Measurements from ENCODE around the gene MAST3.
A peak's percentile ranks its signal among the peaks of the same experiment; 100 is the strongest.

MAST3 gene

DNA sequence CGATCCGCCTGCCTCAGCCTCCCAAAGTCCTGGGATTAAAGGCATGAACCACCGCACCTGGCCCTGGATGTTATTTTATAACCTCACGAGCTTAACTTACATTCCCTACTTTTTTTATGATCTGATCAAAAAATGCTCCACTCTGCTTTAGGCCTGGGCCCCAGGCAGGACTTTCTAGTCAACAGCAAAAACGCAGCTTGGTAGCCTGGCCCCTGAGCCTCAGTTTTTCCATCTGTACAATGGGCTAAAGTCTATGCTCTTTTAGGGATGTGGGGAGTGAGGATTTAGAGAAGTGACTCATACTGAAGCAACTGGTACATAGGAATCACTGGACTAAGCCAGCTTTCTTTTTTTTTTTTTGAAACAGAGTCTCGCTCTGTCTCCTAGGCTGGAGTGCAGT, 43.5 kb downstream of the MAST3 start:
- peaks cover 75% of the 10 kb centered on the region for H3K36me3 Mint-ChIP-seq (ENCODE audit: insufficient read depth)
- DNase-seq (no peak), ATAC-seq (replicated peaks) (no peak)
- H3K27ac Mint-ChIP-seq = no peak overlapping the region
- H3K27me3 Mint-ChIP-seq = no peaks in the 10 kb centered on the region
- H3K4me3 Mint-ChIP-seq = no peak overlapping the region
- H3K9me3 Mint-ChIP-seq = no peaks in the 10 kb centered on the region
- no peaks in the 10 kb centered on the region for H3K4me1 Mint-ChIP-seq (ENCODE audit: low read depth in 2 of 2)

DNA sequence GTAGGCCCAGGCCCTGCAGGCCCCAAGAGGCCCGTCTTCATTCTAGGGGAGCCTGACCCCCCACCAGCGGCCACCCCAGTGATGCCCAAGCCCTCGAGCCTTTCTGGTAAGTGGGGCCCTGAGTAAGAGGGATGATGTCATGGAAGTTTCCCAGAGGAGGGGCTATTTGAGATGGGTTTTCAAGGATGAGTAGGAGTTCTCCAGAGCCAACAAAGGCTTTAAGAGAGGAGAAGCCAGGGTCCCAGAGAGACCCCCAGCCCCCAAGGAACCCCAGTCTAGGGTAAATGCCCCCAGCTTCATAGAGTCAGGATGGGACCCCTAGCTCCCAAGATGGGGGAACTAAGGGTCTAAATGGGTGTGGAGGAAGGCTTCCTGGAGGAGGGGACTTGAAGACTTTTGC, 46.3 kb downstream of the MAST3 start:
- ATAC-seq (replicated peaks) (no peak), DNase-seq (no peak)
- no peaks in the 10 kb centered on the region for H3K27me3 Mint-ChIP-seq
- peaks cover 85% of the 10 kb centered on the region for H3K36me3 Mint-ChIP-seq (ENCODE audit: insufficient read depth)
- H3K27ac Mint-ChIP-seq = peak overlapping the region in 1 of 2 donors; percentile 79
- no peaks in the 10 kb centered on the region for H3K9me3 Mint-ChIP-seq
- peaks cover 12 to 14% of the 10 kb centered on the region in 2 donors for H3K4me1 Mint-ChIP-seq (ENCODE audit: low read depth in 2 of 2)
- no peak overlapping the region for H3K4me3 Mint-ChIP-seq

DNA sequence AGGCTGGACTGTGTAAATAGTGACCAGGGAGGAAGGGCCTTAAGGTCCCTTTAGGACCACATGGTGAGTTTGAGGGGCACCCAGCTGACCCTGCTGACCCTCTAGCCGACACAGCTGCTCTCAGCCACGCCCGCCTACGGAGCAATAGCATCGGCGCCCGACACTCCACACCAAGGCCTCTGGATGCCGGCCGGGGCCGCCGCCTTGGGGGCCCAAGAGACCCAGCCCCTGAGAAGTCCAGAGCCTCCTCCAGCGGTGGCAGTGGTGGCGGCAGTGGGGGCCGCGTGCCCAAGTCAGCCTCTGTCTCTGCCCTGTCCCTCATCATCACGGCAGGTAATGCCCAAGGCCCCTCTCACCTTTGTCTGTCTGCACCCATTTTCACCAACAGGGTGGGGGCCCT, 46.8 kb downstream of the MAST3 start:
- Mint-ChIP-seq H3K4me3 (no peak overlapping the region), H3K27me3 (no peaks in the 10 kb centered on the region), H3K27ac (peak overlapping the region in 1 of 2 donors; percentile 79)

GRCh38 chr19:18144906-18145305, 47.3 kb downstream of the MAST3 start:
- H3K9me3 Mint-ChIP-seq = no peaks in the 10 kb centered on the region
- peaks cover 81% of the 10 kb centered on the region for H3K36me3 Mint-ChIP-seq (ENCODE audit: insufficient read depth)
- no peaks in the 10 kb centered on the region for H3K27me3 Mint-ChIP-seq
- DNase-seq (no peak), ATAC-seq (replicated peaks) (no peak)
- no peak overlapping the region for H3K4me3 Mint-ChIP-seq
- H3K27ac Mint-ChIP-seq = peak overlapping the region in 1 of 2 donors; percentile 79
- peaks cover 15 to 19% of the 10 kb centered on the region in 2 donors for H3K4me1 Mint-ChIP-seq (ENCODE audit: low read depth in 2 of 2)

More for the DNA sequence above, 46.8 kb downstream of the MAST3 start:
- no peak for DNase-seq
- ATAC-seq (replicated peaks) = no peak
- no peaks in the 10 kb centered on the region for H3K9me3 Mint-ChIP-seq
- H3K36me3 Mint-ChIP-seq (ENCODE audit: insufficient read depth) = peaks cover 82% of the 10 kb centered on the region
- peaks cover 12 to 15% of the 10 kb centered on the region in 2 donors for H3K4me1 Mint-ChIP-seq (ENCODE audit: low read depth in 2 of 2)

GRCh38 chr19:18145391-18145999, 47.9 kb downstream of the MAST3 start:
- peaks cover 15 to 21% of the 10 kb centered on the region in 2 donors for H3K4me1 Mint-ChIP-seq (ENCODE audit: low read depth in 2 of 2)
- H3K36me3 Mint-ChIP-seq (ENCODE audit: insufficient read depth) = peaks cover 78% of the 10 kb centered on the region

DNA sequence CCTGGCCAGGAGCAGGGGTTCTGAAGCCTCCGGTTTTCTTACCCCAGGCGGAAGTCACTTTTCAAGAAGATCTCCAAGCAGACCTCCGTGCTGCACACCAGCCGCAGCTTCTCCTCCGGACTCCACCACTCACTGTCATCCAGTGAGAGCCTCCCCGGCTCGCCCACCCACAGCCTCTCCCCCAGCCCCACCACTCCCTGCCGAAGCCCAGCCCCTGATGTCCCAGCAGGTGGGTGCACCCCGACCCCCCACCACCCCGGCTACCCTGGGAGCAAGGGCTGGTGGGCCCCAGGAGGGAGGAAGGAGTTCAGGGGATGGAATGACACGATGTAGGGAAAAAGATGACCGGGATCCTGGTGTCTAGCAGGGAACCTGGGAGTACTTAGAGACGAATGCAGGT, 49.8 kb downstream of the MAST3 start:
- H3K27me3 Mint-ChIP-seq = no peaks in the 10 kb centered on the region
- H3K27ac Mint-ChIP-seq = peak overlapping the region in 1 of 2 donors; percentile 91
- H3K9me3 Mint-ChIP-seq = no peaks in the 10 kb centered on the region
- H3K4me3 Mint-ChIP-seq = no peak overlapping the region
- DNase-seq (no peak), ATAC-seq (replicated peaks) (no peak)
- H3K4me1 Mint-ChIP-seq (ENCODE audit: low read depth in 2 of 2) = peaks cover 25 to 35% of the 10 kb centered on the region in 2 donors
- peaks cover 65% of the 10 kb centered on the region for H3K36me3 Mint-ChIP-seq (ENCODE audit: insufficient read depth)

More at GRCh38 chr19:18145391-18145999, 47.9 kb downstream of the MAST3 start:
- no peak overlapping the region for H3K4me3 Mint-ChIP-seq
- H3K9me3 Mint-ChIP-seq = no peaks in the 10 kb centered on the region
- ATAC-seq (replicated peaks) (no peak), DNase-seq (no peak)
- H3K27ac Mint-ChIP-seq = peak overlapping the region; percentile 41 to 55
- no peaks in the 10 kb centered on the region for H3K27me3 Mint-ChIP-seq

DNA sequence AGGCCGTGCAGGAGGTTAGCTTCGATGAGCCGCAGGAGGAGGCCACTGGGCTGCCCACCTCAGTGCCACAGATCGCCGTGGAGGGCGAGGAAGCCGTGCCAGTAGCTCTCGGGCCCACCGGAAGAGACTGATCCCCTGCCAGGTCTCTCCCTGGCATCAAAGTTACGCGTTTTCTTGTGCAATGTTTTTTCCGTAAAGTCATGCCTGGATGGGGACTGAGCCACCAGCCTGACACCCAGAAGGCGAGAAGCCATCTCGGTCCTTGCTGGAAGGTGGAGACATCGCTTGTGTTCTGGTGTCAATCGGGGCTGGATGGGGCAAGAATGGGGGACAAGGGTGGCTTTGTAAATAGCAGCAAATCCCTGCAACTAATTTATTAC, 52.0 kb downstream of the MAST3 start:
- peak overlapping the region in 1 of 2 donors; percentile 35 for H3K4me3 Mint-ChIP-seq
- no peaks in the 10 kb centered on the region for H3K27me3 Mint-ChIP-seq
- H3K4me1 Mint-ChIP-seq (ENCODE audit: low read depth in 2 of 2) = peaks cover 37 to 47% of the 10 kb centered on the region in 2 donors
- peaks cover 58% of the 10 kb centered on the region for H3K36me3 Mint-ChIP-seq (ENCODE audit: insufficient read depth)
- DNase-seq (no peak), ATAC-seq (replicated peaks) (no peak)
- H3K27ac Mint-ChIP-seq = no peak overlapping the region
- H3K9me3 Mint-ChIP-seq = no peaks in the 10 kb centered on the region

DNA sequence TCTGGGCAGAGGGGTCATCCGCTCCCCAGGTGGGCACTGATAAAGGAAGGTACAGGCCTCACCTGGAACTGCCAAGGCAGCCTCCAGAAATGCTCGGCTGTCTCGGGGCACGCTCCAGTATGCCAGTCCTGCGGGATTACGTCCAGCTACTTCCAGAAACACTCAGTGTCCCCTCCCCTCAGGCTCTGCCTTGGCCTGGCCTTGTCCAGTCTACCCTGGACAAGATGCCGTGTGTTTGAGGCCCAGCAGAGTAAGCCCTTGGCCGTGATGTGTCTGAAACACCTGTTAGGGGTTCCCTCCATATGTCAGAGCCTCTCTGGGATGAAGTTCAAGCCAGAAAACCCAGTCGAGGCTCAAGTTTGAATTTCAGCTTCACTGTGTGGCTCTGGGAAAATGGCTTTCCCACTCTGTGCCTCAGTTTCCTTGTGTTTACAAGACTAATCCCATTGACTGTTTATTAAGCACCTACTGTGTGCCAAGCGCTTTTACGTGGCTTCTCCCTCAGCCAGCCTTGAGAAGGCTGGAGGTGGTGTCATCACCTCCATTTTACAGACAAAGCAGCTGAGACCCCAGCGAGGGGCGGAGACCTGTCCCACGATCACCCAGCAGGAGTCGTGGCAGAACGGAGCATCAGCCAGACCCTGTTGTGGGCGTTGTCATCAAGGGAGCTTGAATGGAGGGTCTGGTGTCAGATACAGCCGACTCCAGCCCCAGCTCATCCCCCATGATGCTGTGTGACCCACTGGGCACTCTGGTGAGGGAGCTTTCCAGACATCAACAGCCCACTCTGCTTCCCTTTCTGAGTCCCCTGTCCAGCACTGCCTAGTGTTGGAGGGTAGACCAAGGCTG, 53.4 kb downstream of the MAST3 start:
- H3K27me3 Mint-ChIP-seq = no peaks in the 10 kb centered on the region
- peak overlapping the region in 1 of 2 donors; percentile 97 for H3K27ac Mint-ChIP-seq
- peak overlapping the region; percentile 80 to 87 for H3K4me3 Mint-ChIP-seq
- ATAC-seq (replicated peaks) (no peak), DNase-seq (no peak)
- peaks cover 39 to 51% of the 10 kb centered on the region in 2 donors for H3K4me1 Mint-ChIP-seq (ENCODE audit: low read depth in 2 of 2)
- H3K9me3 Mint-ChIP-seq = no peaks in the 10 kb centered on the region
- H3K36me3 Mint-ChIP-seq (ENCODE audit: insufficient read depth) = peaks cover 54% of the 10 kb centered on the region

GRCh38 chr19:18152442-18152816, 54.9 kb downstream of the MAST3 start:
- Mint-ChIP-seq H3K9me3 (no peaks in the 10 kb centered on the region), H3K4me1 (ENCODE audit: low read depth in 2 of 2) (peaks cover 37 to 51% of the 10 kb centered on the region in 2 donors), H3K27ac (peak overlapping the region; percentile 91 to 97), H3K36me3 (ENCODE audit: insufficient read depth) (peaks cover 44% of the 10 kb centered on the region), H3K27me3 (no peaks in the 10 kb centered on the region), H3K4me3 (peak overlapping the region; percentile 80 to 87)
- DNase-seq = peak; percentile 98 to 99 (median 99)
- ATAC-seq (replicated peaks) = peak; percentile 64

GRCh38 chr19:18152817-18153555, 55.4 kb downstream of the MAST3 start, which contains the start of gene PIK3R2:
Gene PIK3R2 (plus strand): TSS chr19:18153163. CDS start chr19:18155880, 2,717 bp downstream.
- Mint-ChIP-seq H3K4me3 (peak within 1 kb of the TSS; percentile 80 to 87), H3K27ac (peak within 1 kb of the TSS; percentile 91 to 97), H3K4me1 (ENCODE audit: low read depth in 2 of 2) (peaks cover 37 to 51% of the 10 kb centered on the region in 2 donors), H3K9me3 (no peaks in the 10 kb centered on the region), H3K36me3 (ENCODE audit: insufficient read depth) (peaks cover 40% of the 10 kb centered on the region), H3K27me3 (no peaks in the 10 kb centered on the region)
- DNase-seq (peak; percentile 100), ATAC-seq (replicated peaks) (peak; percentile 81)

- peaks cover 32 to 45% of the 10 kb centered on the region in 2 donors for H3K4me1 Mint-ChIP-seq (ENCODE audit: low read depth in 2 of 2)
- H3K27me3 Mint-ChIP-seq = no peaks in the 10 kb centered on the region
- peaks cover 33% of the 10 kb centered on the region for H3K36me3 Mint-ChIP-seq (ENCODE audit: insufficient read depth)
- peak overlapping the region; percentile 80 to 87 for H3K4me3 Mint-ChIP-seq
- no peak for DNase-seq
- ATAC-seq (replicated peaks) = no peak
- no peaks in the 10 kb centered on the region for H3K9me3 Mint-ChIP-seq
- H3K27ac Mint-ChIP-seq = peak overlapping the region; percentile 75 to 84
Observed at GRCh38 chr19:18153556-18154134, 56.1 kb downstream of the MAST3 start.

GRCh38 chr19:18155095-18156087, 57.8 kb downstream of the MAST3 start:
- H3K27me3 Mint-ChIP-seq = no peaks in the 10 kb centered on the region

More at GRCh38 chr19:18155095-18156087, 57.8 kb downstream of the MAST3 start:
- Mint-ChIP-seq H3K4me1 (ENCODE audit: low read depth in 2 of 2) (peaks cover 30 to 37% of the 10 kb centered on the region in 2 donors), H3K9me3 (no peaks in the 10 kb centered on the region), H3K36me3 (ENCODE audit: insufficient read depth) (peaks cover 26% of the 10 kb centered on the region), H3K4me3 (peak overlapping the region; percentile 79 to 87), H3K27ac (peak overlapping the region in 1 of 2 donors; percentile 75)
- no peak for ATAC-seq (replicated peaks)
- no peak for DNase-seq
